ENCODE results near the gene IRGC. TPM values are rescaled to one million over a fixed set of nuclear protein-coding genes. Genes with fewer than 3 reads are reported as not detected.

The IRGC gene
- total RNA-seq, 1 experiment from 2014 or later = not detected

DNA sequence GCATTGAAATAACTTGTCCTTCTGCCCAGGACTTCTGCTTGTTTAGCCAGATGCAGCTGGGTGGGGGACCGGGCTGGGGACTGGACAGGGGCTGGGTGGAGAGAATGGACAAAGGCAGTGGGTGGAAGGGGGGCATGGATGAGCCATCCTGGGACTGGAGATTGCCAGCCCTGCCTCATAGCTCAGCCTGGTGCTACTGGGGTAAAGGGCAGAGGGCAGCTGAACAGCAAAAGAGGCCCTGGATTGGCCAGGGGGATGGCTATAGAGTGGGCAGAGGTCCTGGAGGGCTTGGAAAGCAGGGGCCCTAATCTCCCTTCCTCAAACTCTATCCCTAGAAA lies 28.2 kb upstream of the IRGC start:
- in situ Hi-C loops (cut with HindIII; ENCODE audit: low pct_unique_long_range_greater_than_20kb, low sequenced_read_pairs) = no loop called here
- DNase-seq (ENCODE audit: low read depth, low spot score) = no peak

DNA sequence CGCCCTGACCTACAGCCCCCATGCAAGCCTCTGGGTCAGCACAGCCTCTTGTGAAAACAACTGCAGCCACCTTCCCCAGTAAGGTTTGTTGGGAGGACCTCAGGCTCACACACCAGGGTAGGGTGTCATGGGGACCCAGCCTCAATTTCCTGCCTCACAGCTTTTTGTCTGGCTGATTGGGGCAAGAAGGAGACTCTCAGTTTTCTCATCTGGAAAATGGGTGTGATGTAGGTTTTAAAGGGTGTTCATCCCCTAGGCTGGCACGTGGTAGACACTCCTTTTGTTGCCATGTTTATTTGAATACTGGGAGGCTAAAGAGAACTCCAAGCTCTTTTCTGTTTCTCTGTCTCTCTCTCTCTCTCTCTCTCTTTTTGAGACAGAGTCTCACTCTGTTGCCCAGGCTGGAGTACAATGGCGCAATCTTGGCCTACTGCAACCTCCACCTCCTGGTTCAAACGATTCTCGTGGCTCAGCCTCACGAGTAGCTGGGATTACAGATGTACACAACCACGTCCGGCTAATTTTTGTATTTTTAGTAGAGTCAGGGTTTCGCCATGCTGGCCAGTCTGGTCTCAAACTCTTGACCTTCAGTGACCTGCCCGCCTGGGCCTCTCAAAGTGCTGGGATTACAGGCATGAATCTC lies 27.7 kb upstream of the IRGC start:
- DNase-seq (ENCODE audit: low read depth, low spot score) = no peak
- in situ Hi-C loops (cut with HindIII; ENCODE audit: low pct_unique_long_range_greater_than_20kb, low sequenced_read_pairs) = no loop called here

DNA sequence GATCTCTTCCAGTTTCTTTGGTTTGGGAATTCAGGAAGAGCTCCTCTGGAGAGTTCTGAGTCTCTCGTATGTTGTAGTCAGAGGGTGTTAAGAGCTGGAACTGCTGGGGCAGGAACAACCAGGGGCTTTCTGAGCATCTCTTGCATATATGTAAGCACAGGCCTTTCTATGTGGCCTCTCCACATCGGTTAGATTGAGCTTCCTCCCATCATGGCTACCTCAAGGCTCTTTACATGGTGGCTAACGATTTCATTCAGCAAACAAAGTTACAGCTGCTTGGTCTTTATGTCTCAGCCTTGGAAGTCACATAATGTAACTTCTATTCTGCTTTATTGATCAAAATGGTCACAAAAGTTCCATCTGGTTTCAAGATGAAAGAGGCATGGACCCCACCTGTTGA lies 25.4 kb upstream of the IRGC start:
- in situ Hi-C loops (cut with HindIII; ENCODE audit: low pct_unique_long_range_greater_than_20kb, low sequenced_read_pairs) = no loop called here
- DNase-seq (ENCODE audit: low read depth, low spot score) = no peak

DNA sequence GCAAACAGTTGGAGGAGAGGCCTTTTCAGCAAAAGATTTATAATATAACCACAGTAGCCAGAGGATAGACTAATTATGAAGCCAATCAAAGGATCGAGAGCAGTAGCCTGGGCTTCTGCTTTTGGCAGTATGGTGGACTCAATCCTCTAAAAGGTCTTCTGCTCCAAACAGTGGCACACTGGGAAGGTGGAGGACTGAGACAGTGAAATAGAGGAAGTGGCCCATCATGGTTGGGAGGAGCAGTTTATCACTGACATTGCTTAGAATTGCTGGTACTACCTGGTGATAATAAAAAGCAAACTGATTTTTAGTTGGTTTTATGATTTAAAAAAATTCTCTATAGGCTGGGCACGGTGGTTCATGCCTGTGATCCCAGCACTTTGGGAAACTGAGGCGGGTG lies 25.0 kb upstream of the IRGC start:
- in situ Hi-C loops (cut with HindIII; ENCODE audit: low pct_unique_long_range_greater_than_20kb, low sequenced_read_pairs) = no loop called here
- DNase-seq (ENCODE audit: low read depth, low spot score) = no peak

DNA sequence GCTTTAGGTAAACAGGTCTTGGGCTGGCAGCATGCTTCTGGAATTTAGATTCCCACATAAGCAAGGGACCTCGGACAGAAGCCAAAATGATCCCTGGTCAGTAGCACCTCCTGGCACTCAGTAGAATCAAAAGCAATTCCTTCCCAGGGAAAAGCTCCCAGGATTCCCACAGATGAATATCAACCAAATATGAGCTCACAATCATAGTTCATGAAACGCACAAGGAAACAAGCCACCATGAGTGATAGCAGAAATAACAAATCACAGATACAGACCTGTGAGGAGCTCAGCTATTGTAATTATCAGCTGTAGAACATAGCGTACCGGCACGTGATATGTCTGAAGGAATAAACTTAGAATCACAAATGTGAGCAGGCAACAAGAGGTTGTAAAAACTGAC lies 24.1 kb upstream of the IRGC start:
- in situ Hi-C loops (cut with HindIII; ENCODE audit: low pct_unique_long_range_greater_than_20kb, low sequenced_read_pairs) = no loop called here
- DNase-seq (ENCODE audit: low read depth, low spot score) = no peak

DNA sequence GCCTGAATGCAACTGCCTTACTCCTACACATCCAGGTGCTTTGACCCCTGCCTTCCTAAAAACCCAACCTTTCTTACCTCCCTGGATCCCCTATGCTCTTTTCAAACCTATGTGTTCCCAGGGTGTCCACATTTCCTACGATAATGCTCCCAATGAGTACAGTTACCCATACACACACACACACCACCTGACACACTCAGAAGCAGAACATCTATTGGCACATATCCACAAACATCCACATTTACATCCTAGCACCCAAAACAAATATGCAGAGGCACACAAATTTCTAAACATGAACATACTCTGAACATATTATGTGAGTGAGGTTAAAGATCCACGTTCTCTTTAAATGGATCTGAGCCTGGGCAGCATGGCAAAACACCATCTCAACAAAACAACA lies 23.5 kb upstream of the IRGC start:
- no peak for DNase-seq (ENCODE audit: low read depth, low spot score)
- in situ Hi-C loops (cut with HindIII; ENCODE audit: low pct_unique_long_range_greater_than_20kb, low sequenced_read_pairs) = no loop called here

DNA sequence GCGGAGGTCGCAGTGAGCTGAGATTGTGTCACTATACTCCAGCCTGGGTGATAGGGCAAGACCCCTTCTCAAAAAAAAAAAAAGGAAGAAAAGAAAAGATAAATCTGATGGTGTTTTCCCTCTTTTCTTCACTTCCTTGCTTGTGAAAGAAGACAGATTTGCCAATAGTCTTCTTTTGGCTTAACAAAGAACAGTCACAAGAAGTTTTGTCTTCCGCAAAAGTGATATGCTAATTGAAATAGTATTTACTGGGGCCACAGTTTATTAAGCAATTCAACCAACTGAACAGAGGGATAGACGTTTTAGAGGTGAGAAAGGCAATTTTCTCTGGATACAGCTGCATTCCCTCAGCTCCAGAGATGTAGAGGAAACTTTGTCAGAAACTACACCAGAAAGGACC lies 23.0 kb upstream of the IRGC start:
- in situ Hi-C loops (cut with HindIII; ENCODE audit: low pct_unique_long_range_greater_than_20kb, low sequenced_read_pairs) = no loop called here

DNA sequence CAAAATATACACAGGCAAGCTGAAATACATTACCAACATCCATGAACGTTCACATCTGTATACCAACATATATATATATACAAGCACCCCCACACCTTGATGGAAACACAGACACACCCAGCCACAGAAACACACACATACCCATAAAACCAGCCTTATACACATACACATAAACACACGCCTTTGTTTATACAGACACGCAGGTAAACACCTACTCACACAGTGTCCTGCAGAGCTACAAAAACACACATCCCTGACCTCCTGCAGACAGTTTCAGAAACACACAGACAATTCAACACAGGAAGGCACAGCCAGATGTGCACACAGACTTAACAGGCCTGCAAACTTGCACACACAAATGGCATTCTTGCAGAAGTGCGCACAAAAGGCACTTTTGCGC lies 21.3 kb upstream of the IRGC start:
- in situ Hi-C loops (cut with HindIII; ENCODE audit: low pct_unique_long_range_greater_than_20kb, low sequenced_read_pairs) = no loop called here
- DNase-seq (ENCODE audit: low read depth, low spot score) = no peak

More for the DNA sequence above, 23.0 kb upstream of the IRGC start:
- no peak for DNase-seq (ENCODE audit: low read depth, low spot score)

DNA sequence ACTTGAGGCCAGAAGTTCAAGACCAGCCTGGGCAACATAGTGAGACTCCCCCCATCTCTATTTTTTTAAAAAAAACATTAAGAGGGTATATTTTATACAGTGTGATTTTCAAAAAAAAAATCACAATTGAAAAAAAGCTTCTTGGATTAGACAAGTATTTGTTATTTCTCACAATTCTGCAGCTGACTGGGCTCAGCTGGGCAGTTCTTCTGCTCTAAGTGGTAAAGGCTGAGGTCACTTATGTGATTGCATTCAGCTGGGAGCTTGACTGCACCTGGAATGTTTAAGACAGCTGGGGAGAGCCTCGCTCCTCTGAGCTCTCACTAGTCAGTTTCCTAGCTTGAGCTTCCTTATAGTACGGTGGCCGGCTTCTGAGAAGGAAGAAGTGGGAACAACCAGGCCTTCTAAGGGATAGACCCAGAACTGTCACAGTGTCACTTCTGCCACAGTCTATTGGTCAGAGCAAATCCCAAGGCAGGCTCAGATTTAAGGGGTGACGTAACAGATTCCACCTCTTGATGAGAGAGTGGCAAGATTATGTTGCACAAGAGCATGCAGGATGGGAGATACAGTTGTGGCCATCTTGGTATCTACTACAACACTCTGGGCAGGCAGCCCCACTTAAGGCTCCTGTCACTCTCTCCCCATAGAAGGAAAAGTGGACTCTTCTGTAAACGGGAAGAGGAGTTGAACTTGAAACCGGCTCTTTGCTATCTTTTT lies 19.7 kb upstream of the IRGC start:
- in situ Hi-C loops (cut with HindIII; ENCODE audit: low pct_unique_long_range_greater_than_20kb, low sequenced_read_pairs) = no loop called here
- no peak for DNase-seq (ENCODE audit: low read depth, low spot score)

DNA sequence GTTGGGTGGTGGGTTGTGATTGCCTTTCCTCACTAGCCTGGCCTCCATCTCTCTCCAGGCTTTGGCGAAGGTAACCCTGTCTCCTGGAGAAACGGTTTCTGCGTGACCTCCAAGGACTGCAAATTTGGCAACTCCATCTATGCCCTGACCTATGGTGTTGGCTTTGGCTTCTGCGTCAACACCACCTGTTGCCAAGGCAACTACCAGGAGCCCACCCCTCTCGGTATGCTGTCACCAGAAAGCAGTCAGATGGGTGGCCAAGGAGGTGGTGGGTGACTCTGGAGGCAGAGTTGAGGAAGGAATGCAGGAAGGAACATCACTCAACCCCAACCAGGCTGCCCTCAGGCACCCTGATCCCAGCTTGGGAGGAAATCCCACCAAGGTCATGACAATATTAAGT lies 18.6 kb upstream of the IRGC start:
- in situ Hi-C loops (cut with HindIII; ENCODE audit: low pct_unique_long_range_greater_than_20kb, low sequenced_read_pairs) = no loop called here
- no peak for DNase-seq (ENCODE audit: low read depth, low spot score)

DNA sequence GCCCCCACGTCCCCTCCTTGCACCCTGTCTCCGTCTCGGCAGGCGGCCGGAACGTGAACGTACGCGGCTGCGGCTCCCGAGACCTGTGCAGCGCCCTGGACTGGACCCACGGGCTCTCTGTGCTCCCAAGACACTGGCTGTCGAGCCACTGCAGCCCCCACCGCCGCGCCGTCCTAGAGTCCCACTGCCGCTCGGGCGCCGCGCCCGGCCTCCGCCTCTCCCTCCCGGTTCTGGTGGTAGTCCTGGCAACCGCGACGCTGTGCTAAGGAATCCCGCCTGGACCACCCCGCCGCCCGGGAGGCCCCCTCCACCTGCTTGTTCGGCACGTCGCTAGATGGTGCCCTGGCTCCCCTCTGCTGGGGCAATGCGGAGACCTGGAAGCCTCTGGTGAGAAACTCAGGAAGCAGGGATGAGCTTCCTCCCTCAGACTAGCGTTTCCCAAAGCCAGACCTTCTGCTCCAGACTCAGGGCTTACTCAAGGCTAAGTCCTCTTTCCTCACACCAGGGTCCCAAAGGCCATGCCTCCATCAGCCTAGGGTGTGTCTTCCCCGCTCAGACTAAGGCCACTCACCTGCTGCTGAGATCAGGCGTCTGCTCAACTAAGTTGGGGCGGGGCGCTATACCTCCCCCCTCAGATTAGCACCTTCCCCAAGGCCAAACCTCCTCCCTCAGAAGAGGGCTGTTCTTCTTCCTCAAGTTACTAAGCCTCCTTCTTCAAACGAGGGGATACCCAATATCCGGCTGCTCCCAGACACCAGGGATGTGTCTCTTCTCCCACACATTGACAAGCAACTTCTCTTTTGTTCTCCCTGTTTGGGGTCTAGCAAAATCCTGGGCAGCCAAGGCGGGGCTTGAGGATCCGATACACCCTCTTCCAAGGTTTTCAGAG lies 16.1 kb upstream of the IRGC start:
- no peak for DNase-seq (ENCODE audit: low read depth, low spot score)
- in situ Hi-C loops (cut with HindIII; ENCODE audit: low pct_unique_long_range_greater_than_20kb, low sequenced_read_pairs) = no loop called here

DNA sequence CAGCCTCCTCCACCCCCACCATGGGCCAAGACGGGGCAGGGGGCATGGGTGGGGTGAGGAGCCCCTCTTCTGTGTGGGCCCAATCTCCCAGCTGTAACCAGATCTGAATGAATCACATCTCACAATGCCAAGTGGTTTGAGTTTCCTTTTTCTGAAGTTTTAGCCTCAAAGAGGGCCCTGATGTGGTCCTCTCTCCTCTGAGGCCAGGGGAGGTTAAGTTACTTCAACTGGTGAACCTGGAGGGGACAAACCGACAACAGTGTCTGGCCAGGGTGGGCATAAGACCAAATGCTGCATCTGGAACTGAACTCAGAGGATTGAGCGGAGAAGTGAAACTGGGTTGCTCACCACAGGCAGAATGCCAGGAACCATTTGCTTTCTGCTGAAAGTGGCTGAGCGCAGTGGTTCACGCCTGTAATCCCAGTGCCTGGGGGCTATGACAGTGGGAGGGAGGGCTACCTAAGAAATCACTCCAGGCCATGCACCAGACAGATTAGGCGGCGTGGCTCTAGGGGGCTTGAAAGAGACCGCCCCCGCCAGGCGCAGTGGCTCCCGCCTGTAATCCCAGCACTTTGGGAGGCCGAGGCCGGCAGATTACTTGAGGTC lies 15.4 kb upstream of the IRGC start:
- DNase-seq (ENCODE audit: low read depth, low spot score) = no peak
- in situ Hi-C loops (cut with HindIII; ENCODE audit: low pct_unique_long_range_greater_than_20kb, low sequenced_read_pairs) = no loop called here

DNA sequence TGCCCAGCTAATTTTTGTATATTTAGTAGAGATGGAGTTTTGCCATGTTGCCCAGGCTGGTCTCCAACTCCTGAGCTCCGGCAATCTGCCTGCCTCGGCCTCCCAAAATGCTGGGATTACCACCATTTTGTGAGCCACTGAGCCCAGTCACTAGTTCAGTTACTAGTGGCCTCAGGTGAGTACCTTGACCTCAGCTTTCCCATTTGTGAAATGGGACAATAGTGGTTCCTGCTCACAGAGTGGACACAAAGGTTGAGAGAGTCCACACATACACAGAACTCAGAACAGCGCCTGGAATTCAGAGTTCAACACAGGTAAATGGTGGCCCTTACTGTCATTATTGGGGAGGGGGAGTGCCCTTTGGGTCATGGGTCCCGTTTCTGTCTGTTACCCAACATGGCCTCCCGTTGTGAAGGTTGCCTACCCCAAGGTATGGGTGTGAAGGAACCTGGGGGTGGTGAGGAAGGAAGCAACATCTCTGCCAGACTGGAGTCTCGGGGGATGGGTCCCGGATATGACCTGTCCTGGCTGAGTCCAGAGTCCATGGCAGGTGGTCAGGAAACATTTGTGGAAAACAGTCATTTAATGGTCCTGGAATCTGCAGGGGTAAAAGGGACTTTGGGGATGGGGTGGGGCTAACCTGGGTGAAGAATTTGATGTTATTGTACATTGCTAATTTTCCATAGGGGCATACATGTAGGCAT lies 11.7 kb upstream of the IRGC start:
- no peak for DNase-seq (ENCODE audit: low read depth, low spot score)
- in situ Hi-C loops (cut with HindIII; ENCODE audit: low pct_unique_long_range_greater_than_20kb, low sequenced_read_pairs) = no loop called here

DNA sequence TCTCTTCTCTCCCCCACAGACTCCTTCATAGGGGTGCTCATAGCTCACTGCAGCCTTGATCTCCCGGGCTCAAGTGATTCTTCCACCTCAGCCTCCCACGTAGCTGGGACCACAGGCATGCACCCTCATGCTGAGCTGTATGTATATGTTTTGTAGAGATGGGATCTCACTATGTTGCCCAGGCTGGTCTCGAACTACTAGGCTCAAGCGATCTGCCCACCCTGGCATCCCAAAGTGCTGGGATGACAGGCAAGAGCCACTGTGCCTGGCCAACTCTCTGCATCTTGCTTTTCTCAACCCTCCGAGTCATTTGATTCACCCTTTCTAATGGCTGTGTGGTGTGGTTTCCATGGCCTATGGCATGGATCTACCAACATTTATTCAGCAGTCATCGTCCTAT lies 10.1 kb upstream of the IRGC start:
- DNase-seq (ENCODE audit: low read depth, low spot score) = no peak
- in situ Hi-C loops (cut with HindIII; ENCODE audit: low pct_unique_long_range_greater_than_20kb, low sequenced_read_pairs) = no loop called here

DNA sequence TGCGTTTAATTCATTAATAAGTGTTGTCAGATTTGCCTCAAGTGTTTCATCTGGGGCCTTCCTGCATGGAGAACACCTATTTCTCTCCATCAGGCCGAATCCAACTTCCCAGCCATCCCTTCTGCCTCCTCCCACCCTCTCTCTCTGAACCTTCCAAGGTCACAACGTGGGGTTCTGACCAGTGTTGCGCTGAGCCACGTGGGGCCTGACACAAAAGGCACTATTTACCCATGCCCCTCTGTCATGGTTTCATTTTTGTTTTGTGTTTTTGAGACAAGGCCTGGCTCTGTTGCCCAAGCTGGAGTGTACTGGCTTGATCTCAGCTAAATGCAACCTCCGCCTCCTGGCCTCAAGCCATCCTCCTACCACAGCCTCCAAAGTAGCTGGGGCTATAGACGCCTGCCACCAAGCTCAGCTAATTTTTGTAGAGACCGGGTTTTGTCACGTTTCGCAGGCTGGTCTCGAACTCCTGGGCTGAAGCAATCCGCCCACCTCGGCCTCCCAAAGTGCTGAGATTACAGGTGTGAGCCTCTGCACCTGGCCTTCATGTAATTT lies 8.6 kb upstream of the IRGC start:
- in situ Hi-C loops (cut with HindIII; ENCODE audit: low pct_unique_long_range_greater_than_20kb, low sequenced_read_pairs) = no loop called here
- DNase-seq (ENCODE audit: low read depth, low spot score) = peak; percentile 47

DNA sequence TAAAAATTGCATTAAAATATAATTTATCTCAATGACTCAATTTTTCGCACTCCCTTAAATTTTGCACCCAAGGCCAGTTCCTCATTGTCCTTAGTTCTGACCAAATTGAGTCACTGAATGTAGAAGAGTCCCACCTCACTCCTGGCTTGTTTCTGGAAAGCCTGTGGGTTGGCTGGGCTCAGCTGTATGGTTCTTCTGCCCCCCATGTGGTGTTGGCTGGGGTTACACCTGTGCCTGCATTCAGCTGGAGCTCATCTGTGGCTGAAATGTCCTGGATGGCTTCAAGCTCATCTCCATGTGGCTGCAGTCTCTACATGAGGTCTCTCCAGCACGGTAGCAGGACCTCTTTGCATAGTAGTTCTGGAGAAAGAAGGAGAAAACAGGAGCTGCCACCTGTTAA lies 7.2 kb upstream of the IRGC start:
- no peak for DNase-seq (ENCODE audit: low read depth, low spot score)
- in situ Hi-C loops (cut with HindIII; ENCODE audit: low pct_unique_long_range_greater_than_20kb, low sequenced_read_pairs) = no loop called here

DNA sequence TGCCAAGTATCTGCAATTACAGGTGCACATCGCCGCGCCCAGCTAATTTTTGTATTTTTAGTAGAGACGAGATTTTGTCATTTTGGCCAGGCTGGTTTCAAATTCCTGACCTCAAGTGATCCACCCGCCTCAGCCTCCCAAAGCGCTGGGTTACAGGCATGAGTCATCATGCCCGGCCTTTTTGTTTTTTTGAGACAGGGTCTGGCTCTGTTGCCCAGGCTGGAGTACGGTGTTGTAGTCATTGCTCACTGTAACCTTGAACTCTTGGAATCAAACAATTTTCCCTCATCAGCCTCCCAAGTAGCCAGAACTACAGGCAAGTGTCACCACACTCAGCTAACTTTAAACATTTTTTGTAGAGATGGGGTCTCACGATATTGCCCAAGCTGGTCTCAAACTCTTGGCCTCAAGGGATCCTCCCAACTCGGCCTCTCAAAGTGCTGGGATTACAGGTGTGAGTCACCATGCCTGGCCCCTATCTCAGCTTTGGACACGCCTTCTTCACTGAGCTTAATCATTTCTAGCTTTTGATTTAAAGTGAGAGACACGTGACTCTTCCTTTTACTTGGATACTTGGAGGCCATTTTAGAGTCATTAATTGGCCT lies 4.0 kb upstream of the IRGC start:
- in situ Hi-C loops (cut with HindIII; ENCODE audit: low pct_unique_long_range_greater_than_20kb, low sequenced_read_pairs) = no loop called here
- DNase-seq (ENCODE audit: low read depth, low spot score) = no peak

All from SK-MEL-5 (cell line).